ENCODE data around the gene FTCD.

The FTCD gene

DNA sequence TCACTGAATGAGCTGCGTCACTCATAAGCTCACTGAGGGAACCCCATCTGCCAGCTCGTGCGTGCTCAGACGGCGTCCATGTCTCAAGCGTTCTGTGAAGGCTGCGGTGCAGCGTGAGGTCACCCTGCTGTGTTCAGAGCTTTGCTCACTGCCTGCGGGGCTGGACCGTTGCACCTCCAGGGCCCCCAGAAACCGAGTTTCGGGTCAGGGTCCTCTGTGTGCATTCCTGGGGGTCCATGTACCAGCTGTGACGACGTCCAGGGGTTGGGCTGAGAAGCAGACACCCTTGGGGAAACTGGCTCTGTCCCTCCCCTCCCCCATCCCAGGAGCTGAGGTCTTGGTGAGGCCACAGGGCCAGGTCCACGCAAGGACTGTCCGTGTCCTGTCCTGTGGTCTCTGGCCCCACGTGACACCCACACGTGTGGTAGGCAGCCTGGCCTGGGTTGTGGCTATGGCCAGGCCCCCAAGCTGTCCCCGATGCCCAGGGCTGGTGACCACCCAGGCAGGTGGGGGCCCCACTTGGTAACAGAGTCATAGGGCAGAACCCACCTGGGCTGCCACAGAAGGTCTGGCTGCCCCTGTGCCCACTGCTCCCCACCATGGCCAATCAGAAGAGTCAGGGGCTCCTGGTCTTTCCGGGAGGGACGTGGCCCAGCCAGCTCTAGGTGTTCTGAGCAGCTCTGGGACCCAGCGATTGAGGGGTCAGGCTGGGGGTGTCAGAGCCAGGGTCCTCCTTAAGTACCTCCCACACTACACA lies 24.4 kb downstream of the FTCD start:
- no peaks in the 10 kb centered on the region for H3K36me3 ChIP-seq (ENCODE audit: insufficient read depth, low read length)
- no peak for ATAC-seq (ENCODE audit: insufficient read depth, low read depth)
- no peak for TF ChIP-seq EZH2 (IDR thresholded peaks at IDR 0.05; ENCODE audit: borderline replicate concordance, low read depth, low read length, severe bottlenecking)
- TF ChIP-seq, protein P1, sequence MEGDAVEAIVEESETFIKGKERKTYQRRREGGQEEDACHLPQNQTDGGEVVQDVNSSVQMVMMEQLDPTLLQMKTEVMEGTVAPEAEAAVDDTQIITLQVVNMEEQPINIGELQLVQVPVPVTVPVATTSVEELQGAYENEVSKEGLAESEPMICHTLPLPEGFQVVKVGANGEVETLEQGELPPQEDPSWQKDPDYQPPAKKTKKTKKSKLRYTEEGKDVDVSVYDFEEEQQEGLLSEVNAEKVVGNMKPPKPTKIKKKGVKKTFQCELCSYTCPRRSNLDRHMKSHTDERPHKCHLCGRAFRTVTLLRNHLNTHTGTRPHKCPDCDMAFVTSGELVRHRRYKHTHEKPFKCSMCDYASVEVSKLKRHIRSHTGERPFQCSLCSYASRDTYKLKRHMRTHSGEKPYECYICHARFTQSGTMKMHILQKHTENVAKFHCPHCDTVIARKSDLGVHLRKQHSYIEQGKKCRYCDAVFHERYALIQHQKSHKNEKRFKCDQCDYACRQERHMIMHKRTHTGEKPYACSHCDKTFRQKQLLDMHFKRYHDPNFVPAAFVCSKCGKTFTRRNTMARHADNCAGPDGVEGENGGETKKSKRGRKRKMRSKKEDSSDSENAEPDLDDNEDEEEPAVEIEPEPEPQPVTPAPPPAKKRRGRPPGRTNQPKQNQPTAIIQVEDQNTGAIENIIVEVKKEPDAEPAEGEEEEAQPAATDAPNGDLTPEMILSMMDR (IDR thresholded peaks at IDR 0.05; ENCODE audit: borderline replicate concordance, extremely low read depth, low read length, poor library complexity, severe bottlenecking): no peak
- H2AFZ ChIP-seq (ENCODE audit: low read depth, low read length): no peak overlapping the region
- no peak for DNase-seq
- H3K27ac ChIP-seq (ENCODE audit: low read length): no peak overlapping the region
- H4K20me1 ChIP-seq (ENCODE audit: insufficient read depth, low read length): peaks cover 10% of the 10 kb centered on the region; the same call in 1 of the 2 replicates
- no peaks in the 10 kb centered on the region for H3K79me2 ChIP-seq (ENCODE audit: insufficient read depth, low read length)
- no peaks in the 10 kb centered on the region for H3K4me1 ChIP-seq (ENCODE audit: insufficient read depth, low read length)
- no peaks in the 10 kb centered on the region for H3K9me3 ChIP-seq (ENCODE audit: insufficient read depth, low read length, severe bottlenecking)
- H3K4me3 ChIP-seq (ENCODE audit: low read depth in 1 of 2, low read length in 2 of 2): no peak overlapping the region
- no peak overlapping the region for H3K4me2 ChIP-seq (ENCODE audit: insufficient read depth, low read length)
- no peaks in the 10 kb centered on the region for H3K27me3 ChIP-seq (ENCODE audit: insufficient read depth, low read length, poor library complexity)
- H3K9ac ChIP-seq (ENCODE audit: low read depth, low read length): no peak overlapping the region

DNA sequence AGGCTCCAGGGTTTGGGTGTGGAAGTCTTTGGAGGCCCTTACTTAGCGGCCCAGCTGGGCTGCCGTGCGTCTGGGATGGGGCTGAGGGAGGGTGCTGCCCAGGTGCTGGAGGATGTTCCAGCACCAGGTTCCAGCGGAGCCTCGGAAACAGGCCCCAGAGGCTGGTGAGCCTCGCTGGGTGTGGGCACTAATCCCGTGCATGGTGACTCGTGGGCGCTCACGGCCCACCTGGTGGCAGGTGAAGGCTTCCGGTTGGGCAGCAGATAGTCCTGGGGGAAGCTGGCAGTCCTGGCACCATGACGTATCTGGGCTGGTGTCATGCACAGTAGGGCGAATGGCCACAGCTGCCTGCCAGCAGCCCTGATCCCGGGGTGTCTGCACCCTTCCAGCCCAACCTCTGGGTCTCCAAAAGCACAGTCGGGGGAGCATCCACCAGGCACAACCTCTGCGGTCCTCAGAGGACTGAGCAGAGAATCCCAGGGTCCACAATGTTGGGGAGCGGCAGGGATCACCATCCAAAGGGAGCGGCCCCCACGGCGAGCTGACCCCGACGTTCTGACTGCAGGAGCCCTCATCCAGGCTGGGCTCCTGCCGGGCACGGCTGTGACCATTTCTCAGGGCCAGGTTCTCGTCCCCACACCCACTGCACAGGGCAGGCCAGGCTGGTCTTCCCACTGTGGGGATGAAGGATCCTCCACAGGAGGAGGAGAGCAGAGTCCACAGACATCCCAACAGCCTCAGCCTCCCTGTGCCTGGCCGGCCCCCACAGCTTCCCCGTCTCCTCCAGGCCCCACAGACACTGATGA lies 25.3 kb downstream of the FTCD start:
- Histone ChIP-seq H3K27ac (ENCODE audit: low read length) (no peak overlapping the region), H3K27me3 (ENCODE audit: insufficient read depth, low read length, poor library complexity) (no peaks in the 10 kb centered on the region), H3K36me3 (ENCODE audit: insufficient read depth, low read length) (no peaks in the 10 kb centered on the region), H2AFZ (ENCODE audit: low read depth, low read length) (no peak overlapping the region), H3K9me3 (ENCODE audit: insufficient read depth, low read length, severe bottlenecking) (no peaks in the 10 kb centered on the region), H3K4me2 (ENCODE audit: insufficient read depth, low read length) (no peak overlapping the region), H3K4me1 (ENCODE audit: insufficient read depth, low read length) (no peaks in the 10 kb centered on the region), H3K9ac (ENCODE audit: low read depth, low read length) (no peak overlapping the region), H3K79me2 (ENCODE audit: insufficient read depth, low read length) (no peaks in the 10 kb centered on the region), H3K4me3 (ENCODE audit: low read depth in 1 of 2, low read length in 2 of 2) (no peak overlapping the region), H4K20me1 (ENCODE audit: insufficient read depth, low read length) (peaks cover 10% of the 10 kb centered on the region; the same call in 1 of the 2 replicates)
- DNase-seq: no peak
- ATAC-seq (ENCODE audit: insufficient read depth, low read depth): no peak
- no peak for TF ChIP-seq EZH2 (IDR thresholded peaks at IDR 0.05; ENCODE audit: borderline replicate concordance, low read depth, low read length, severe bottlenecking)
- TF ChIP-seq, protein P1 (IDR thresholded peaks at IDR 0.05; ENCODE audit: borderline replicate concordance, extremely low read depth, low read length, poor library complexity, severe bottlenecking): no peak

DNA sequence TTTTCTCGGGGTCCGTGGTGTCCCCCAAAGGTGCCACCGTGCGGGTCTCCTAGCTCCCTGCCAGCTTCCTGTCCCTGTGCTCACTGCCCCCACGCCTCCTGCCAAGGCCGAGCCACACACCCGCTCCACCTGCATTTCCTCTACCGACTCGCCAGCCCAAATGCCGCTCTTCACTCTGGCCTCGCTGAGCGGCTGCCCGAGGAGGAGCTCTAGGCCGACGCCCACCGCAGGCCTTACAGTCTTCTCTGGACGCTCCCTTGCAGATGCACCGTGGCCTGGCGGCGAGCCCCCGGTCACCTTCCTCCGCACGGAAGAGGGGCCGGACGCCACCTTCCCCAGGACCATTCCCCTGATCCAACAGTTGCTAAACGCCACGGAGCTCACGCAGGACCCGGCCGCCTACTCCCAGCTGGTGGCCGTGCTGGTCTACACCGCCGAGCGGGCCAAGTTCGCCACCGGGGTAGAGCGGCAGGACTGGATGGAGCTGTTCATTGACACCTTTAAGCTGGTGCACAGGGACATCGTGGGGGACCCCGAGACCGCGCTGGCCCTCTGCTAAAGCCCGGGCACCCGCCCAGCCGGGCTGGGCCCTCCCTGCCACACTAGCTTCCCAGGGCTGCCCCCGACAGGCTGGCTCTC lies 26.3 kb downstream of the FTCD start:
- Histone ChIP-seq H2AFZ (ENCODE audit: low read depth, low read length) (no peak overlapping the region), H3K4me1 (ENCODE audit: insufficient read depth, low read length) (no peaks in the 10 kb centered on the region), H3K27me3 (ENCODE audit: insufficient read depth, low read length, poor library complexity) (no peaks in the 10 kb centered on the region), H3K79me2 (ENCODE audit: insufficient read depth, low read length) (no peaks in the 10 kb centered on the region), H3K4me2 (ENCODE audit: insufficient read depth, low read length) (no peak overlapping the region), H3K27ac (ENCODE audit: low read length) (no peak overlapping the region), H3K36me3 (ENCODE audit: insufficient read depth, low read length) (no peaks in the 10 kb centered on the region), H3K9me3 (ENCODE audit: insufficient read depth, low read length, severe bottlenecking) (no peaks in the 10 kb centered on the region), H3K9ac (ENCODE audit: low read depth, low read length) (no peak overlapping the region), H4K20me1 (ENCODE audit: insufficient read depth, low read length) (peaks cover 10% of the 10 kb centered on the region; the same call in 1 of the 2 replicates), H3K4me3 (ENCODE audit: low read depth in 1 of 2, low read length in 2 of 2) (no peak overlapping the region)
- no peak for TF ChIP-seq EZH2 (IDR thresholded peaks at IDR 0.05; ENCODE audit: borderline replicate concordance, low read depth, low read length, severe bottlenecking)
- TF ChIP-seq, protein P1 (IDR thresholded peaks at IDR 0.05; ENCODE audit: borderline replicate concordance, extremely low read depth, low read length, poor library complexity, severe bottlenecking): no peak
- DNase-seq (no peak), ATAC-seq (ENCODE audit: insufficient read depth, low read depth) (no peak)

Measured in DND-41 (cell line).